HG03354 (cell line): Measurements from ENCODE around the gene LRRN4CL.
"Not testable (repeated sequence)": the region's sequence is repeated elsewhere in the genome, so short reads cannot be mapped to it uniquely, and the experiment has no call there.

Experiments
- ATAC-seq: cut with Tn5 transposase; IDR thresholded peaks from one replicate; pipeline ENCODE4 v1.9.1; 2021; ENCODE audit warnings: mild to moderate bottlenecking; ENCODE audit not compliant: unreplicated experiment, poor library complexity, severe bottlenecking

LRRN4CL gene

DNA sequence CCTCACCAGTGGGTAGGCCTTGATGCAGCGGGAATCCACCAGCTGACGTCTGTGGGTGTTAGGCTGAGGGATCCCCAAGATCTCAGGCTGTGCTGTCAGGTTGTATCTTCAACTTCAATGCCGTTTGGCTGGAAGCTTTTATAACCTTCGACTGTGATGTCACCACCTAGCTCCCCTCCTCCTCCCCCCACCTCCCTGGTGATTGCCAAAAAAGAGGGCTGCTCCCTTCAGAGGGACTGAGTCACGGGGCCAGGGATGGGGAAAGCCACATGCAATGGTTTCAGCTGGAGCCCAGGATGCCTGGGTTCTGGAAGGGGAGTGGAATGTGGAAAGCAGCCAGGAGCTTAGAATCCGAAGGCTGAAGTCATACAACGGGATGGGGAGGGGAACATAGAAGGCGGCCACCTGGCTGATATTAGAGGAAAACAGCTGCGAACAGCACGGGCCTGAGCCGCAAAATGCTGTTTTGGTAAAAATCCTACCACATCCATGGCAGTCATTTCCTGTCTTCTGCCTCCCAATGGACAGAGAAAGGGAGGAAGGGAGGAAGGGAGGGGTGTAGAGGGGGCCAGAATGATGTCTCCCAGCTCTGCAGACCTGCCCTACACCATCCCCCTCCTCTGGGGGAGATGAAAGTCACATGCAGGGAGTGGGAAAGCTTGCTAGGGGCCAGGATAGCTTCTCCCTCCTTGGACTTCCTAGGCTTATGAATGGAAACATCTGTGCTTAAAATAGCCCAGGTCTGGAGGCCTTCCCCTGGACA lies at the start of gene LRRN4CL:
Gene LRRN4CL, minus strand, starts transcription at position 110 of the 763 bp plus-strand sequence. CDS start 1,022 bp downstream, outside the sequence.
- ATAC-seq: no peak

DNA sequence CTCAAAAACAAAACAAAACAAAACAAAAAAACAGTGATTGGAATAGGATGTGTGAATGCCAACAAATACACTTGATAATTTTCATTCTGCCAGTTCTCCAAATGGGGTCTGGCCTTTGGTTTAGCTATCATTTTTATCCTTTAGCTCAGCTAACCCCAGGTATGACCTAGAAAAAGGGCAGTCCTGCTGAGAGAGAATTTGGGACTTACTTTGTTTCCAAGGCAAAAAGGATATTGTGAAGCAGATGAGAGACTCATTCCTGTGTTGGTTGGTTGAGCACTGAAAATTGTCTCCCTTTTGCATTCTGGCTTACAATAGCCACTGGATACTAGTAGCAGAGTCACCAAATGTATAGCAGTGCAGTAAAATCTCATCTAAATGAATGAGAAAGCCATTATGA lies 47.9 kb upstream of the LRRN4CL start:
- ATAC-seq: no peak

DNA sequence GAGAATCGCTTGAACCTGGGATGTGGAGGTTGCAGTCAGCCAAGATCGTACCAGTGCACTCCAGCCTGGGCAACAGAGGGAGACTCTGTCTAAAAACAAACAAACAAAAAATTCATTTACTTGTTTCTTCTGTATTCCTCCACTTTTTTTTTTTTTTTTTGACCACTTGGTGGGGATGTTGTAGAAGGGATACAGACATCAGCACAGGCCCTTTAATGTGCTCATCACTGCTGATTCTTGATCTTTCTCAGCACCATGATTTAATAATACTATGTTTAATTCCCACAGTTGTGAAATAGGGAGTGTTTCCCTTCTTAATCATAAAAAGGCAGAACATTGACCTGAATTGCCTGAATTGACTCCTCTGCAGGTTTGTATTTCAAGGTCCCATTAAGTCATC lies 43.5 kb upstream of the LRRN4CL start:
- ATAC-seq: no peak

DNA sequence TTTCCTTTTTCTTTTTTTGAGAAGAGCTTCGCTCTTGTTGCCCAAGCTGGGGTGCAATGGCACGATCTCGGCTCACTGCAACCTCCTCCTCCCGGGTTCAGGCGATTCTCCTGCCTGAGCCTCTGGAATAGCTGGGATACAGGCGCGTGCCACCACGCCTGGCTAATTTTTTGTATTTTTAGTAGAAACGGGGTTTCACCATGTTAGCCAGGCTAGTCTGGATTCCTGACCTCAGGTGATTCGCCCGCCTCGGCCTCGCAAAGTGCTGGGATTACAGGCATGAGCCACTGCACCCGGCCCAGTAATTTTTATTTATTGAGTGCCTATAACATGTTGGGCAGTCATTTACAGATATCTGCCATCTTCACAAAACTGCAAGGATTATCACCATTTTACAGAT lies 40.7 kb upstream of the LRRN4CL start:
- ATAC-seq: not testable (repeated sequence)

DNA sequence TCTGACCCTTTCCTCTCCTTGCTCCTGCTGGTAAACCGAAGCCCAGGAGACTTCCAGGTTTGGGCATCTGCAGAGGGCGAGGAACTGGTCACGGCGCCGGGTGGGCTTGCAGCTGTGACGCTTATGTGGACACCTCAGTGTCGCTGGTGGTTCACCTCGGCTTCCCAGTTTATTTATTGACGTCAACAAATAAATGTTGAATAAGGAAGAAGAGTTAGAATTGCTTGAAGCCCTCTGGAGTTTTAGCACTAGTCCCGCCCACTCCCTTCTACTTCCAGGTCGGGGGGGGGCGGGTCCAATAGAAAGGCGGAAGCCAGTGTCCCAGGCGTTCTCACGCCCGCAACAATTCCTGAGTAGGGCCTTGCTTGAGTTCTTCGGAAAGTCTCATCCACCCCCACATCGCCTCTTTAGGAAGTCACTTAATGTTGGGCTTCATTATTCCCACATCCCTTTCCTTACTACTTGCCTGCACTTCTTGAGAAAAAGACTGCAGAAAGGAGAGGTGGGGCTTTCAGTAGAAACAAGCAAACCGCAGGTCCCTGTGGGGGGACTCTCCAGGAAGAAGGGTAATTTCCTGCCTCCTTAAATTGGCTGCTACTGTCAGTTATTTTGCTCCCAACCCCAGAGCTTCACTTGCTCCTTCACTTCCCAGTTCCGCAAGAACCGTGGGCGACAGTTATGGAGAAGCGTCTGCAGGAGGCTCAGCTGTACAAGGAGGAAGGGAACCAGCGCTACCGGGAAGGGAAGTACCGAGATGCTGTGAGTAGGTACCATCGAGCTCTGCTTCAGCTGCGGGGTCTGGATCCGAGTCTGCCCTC lies 39.0 kb upstream of the LRRN4CL start, which contains the start of gene TTC9C:
Gene TTC9C, plus strand, starts transcription at position 316 of the 818 bp plus-strand sequence. Its CDS starts 363 bp downstream, at position 679.
- peak; percentile 24 for ATAC-seq

DNA sequence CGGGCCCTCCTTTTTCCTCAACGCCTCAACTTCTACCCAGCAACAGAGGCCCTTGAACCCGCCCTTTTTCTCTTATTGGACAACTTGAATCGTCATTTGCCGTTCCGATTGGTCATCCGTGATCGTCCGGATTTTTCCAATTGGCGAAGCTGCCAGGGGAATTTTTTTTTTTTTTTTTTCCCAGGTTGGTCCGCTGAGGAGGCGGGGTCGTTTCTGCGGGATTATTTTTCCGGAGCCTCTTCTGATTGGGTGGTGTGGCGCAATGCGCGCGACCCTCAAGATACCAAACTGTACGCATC lies 38.5 kb upstream of the LRRN4CL start:
- peak; percentile 62 for ATAC-seq

DNA sequence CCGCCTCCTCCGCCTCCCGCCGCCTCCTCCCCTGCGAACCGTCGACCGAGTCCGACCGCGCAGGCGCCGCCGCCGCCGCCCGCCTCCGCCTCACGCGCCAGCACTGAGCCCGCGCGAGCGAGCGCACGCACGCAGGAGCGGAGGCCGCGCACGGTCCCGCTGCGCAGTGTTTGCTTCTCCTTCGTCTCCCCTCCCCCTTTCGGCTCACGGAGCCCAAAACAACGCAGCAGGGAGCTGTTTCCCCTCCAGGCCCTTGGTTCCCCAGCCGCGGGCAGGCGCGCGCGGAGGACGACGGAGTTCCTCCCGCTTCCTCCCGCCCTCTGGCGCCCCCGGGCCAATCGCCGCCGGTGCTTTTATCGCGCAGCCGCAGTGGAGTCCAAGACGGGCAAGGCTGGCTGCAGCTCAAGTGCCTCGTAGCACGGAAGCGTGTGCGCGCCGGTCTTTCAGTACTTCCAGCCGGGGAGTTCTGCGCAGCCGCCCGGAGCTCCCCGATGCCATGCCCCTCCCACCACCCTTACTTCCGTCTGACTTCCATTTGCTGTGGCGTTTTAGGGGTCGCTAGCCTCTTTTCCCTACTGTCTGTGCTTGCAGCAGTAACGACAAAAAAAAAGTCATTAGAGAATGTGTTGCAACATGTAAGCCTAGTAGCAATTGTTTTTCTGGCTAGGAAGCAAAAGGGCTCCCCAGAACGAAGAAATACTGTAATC lies 38.0 kb upstream of the LRRN4CL start, which contains the start of gene HNRNPUL2:
Gene HNRNPUL2, minus strand, starts transcription at position 293 of the 707 bp plus-strand sequence. CDS start 301 bp downstream, outside the sequence.
- ATAC-seq: peak; percentile 71

DNA sequence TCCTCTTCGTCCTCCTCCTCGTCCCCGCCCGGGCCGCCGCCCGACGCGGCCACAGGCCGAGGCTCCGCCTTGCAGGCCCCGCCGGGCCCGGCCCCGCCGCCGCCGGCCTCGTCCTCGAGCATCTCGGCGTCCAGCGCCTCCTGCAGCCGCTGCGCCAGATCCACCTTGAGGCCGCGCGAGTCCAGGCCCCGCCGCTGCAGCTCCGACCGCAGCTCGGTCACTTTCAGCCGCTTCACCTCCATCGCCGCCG lies 37.5 kb upstream of the LRRN4CL start:
- no peak for ATAC-seq

DNA sequence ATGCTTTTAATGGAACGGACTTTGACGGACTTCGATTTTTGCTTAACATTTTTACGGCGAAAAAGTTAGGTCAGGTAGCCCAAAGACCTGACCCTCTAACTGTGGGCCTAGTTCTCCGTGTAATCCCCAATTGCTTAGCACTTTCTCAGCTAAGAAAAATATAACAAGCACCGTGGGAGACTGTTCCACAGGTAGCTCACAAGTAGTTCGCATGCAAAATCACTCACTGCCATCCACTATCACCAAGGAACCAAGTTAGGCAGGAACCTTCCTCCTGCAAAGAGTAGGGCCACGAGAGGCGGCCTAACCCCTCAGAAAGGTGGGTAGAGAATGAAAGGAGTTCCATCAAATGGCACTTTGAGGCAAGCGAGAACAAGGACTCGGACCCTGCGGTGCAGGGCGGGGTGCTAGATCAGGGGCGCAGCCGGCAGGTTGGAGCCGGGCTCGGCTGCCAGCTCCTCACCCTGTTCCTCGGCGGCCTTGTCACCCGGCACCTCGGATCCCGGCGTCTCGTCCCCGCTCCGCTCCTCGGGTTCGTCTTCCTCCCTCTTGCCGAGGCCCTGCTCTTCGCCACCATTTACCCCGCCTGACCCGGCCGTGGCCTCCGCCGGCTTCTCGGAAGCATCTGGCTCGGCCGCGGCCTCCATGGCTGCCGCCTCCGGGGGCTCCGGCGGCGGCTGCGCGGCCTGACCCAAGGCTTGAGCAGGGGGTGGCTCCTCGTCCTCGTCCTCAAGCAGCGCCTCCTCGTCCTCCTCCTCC lies 37.0 kb upstream of the LRRN4CL start:
- ATAC-seq: no peak

DNA sequence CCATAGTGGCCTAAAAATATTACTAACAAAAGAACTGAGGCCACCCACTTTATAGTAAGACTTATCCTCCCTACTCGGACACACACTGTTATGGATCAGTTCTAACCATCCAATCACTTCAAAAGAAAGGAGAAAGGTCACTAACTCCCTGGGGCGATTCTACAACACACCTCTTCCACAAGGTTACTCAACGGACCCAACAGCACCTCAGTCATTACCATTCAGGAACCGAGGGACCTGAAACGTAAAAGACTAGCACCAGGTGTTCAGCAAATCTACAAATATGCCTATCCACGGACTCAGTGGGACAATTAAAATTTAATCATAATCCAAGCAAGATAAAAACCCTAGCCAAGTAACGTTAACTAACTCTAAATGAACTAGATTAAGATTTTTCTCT lies 36.3 kb upstream of the LRRN4CL start:
- ATAC-seq: no peak

DNA sequence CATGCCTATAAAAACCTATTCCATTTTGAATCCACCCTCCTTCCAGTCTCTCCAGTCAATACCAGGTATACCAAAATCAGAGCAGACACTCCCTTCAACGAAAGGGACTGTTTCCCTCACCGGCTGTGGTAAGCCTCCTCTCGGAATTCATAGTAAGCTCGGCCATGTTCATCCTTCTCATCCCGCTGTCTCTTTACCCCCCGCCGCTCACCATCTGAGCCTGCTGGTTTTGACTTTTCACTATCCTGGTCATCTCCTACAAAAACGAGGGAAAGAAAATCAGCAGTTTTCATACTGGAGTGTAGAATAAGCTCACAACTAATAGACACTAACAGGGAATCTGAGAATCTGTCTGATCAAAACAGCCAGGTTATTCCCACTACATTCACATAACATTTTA lies 34.8 kb upstream of the LRRN4CL start:
- ATAC-seq: no peak

DNA sequence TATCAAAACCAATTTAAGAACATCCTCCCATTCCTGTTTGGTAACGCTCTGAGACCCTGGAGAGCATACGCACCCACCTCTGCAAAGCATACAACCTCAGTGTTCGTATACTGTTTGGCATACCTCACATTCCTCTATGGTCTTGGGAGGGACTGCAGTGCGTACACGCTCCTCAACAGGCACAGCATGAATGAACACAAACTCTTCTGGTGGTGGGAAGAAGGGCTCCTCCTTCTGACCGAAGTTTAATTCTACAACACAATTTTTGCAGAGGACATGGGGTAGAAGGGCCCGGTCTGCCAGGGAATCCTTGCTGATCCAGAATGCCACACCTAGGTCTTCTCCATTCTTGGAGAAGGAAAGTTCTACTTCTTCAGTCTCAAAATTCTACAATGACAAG lies 32.7 kb upstream of the LRRN4CL start:
- no peak for ATAC-seq

DNA sequence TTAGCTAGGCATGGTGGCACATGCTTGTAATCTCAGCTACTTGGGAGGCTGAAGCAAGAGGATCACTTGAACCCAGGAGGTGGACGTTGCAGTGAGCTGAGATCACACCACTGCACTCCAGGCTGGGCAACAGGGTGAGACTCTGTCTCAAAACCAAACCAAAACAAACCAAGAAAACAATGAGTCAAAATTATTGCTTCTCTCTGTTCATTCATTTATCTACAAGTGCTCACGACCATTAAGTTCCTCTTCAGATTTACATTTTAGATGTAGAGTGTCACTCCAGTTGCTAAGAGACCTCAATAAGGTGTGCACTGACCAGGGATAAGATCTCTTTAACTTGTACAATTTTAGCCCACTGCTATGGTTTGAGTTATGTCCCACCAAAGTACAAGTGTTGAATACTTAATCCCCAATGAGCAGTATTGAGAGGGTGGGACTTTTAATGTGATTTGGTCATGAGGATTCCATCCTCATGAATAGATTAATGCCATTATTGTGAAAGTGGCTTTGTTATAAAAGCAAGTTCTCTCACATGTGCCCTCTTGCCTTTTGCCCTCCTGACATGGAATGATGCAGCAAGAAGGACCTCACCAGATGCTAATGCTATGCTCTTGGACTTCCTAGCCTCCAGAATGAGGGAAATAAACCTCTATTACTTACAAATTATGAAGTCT lies 30.1 kb upstream of the LRRN4CL start:
- ATAC-seq: no peak

DNA sequence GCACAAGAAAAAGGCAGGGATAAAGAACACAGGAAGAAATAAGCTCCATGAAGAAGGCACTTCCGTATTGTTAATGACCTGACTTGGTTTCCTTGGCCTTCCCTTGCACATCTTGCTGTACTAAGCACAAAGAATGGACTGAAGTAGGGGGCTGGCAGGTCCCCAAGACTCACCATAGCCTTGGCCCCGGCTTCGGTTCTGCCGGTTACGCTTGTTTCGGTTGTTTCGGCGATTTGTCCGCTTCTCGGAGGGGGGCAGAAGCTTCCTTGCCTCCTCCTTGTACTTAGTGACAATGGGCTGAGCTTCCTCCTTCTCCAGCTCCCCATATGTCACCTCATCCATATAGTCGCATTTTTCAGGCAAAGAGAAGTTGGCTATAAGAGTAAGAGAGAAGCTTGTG lies 27.5 kb upstream of the LRRN4CL start:
- no peak for ATAC-seq

DNA sequence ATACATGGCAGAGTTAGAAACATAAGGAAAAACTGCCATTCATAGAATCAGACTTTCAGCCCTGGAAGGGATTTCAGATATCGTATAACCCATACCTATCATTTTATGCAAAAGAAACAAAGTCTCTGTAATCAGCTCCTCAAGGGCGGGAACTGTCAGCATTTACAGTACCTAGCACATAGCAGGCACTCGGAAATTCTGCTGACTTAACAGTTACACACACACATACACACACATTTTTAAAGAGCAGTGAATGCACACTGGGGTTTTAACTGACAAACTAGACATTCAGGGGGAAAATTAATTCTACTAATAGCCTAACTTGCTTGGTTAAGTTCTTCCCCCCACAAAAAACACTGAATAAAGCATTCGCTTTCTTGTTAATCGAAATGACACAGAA lies 26.9 kb upstream of the LRRN4CL start:
- ATAC-seq: no peak

DNA sequence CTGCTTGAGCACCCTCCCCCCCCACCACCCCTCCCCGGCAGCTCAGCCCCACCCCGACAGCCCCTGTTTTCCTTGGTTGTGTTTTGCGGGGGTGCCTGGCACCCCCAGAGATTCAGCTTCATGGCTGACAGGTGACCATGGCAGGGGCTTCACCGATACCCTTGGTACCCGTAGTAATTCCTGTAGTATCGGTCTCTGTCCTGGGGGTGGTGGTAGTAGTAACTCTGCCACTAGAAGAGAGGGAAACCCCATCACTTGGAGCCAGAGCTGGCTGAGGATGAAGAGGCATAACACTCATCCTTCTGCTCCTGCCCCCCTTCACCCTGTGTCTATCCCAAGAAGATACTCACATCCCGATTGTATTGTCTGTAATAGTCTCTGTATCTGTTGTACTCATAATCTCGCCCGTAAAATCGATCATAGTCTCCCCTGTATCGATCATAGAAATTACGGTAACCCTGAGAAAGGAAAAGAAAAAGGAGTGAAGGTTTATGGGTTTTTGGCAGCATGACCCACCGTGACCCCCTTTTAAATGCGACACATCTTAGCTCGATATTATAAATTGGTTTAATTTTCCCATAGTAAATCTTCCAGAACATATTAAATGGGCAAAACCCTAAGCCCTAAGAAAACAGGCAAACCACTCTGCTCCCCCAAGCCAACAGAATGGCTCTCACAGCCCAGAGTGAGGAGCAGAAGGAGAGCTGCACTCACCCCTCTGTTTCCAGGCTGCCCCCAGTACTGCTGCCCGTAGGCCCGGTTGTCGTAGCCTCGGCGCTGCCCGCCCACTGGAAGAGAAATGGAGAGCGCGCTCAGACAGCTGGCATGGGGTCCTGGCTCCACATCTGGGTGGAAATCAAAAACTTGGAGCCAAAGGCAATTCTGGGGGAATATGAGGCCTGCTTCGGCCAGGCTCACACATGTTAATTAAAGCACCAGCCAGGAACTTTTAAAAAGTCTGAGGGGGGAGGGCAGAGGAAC lies 26.1 kb upstream of the LRRN4CL start:
- no peak for ATAC-seq

DNA sequence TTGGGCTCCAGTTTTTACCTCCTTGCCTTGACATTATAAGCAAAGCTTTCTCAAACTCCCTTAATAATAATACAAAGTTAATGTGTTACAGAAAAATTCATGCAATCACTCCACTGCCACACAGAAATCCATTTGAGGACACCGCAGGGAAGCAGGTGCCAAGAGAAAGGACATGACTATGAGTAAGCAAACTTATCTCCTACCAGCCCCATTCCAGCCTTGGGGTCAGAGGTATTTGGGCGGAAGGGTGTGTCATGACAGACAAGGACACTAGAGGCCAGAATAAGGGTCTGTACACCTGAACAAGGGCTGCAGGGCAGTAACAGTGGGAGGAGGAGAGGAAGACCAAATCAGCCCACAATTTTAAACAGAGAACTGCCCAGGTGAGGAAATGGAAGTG lies 24.0 kb upstream of the LRRN4CL start:
- ATAC-seq: no peak

DNA sequence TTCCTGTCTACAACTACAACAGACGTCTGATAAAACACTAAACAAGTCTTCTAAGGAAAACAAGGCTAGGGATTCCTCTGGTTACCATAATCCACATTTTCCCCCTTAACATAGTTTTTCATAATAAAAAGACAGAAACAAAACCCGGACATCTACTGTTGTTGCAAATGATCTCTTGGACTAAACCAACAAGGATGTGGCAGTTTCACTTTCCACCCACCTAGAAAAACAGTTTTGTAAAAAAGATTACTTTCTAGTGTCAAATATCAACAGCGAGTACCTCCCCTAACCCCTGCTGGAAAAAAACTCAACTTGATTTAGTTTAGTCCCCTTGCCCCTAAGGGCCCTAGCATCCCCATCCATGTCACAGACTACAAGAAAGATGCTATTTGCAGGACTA lies 23.5 kb upstream of the LRRN4CL start:
- no peak for ATAC-seq
